Neural crest cell (in vitro differentiated cells): ENCODE data around the gene FILIP1. TPM values are rescaled to one million over a fixed set of nuclear protein-coding genes. Genes with fewer than 3 reads are reported as not detected.

Experiments used
- DNase-seq: peaks from one replicate; pipeline ENCODE4 v3.0.0; 2021; ENCODE audit warnings: low read depth, mixed read lengths, low spot score
- H3K27ac Mint-ChIP-seq: one replicate; pipeline ENCODE4 v1.8.0; 2021; ENCODE audit warnings: mild to moderate bottlenecking, mixed read lengths; ENCODE audit not compliant: unreplicated experiment
- H3K27me3 Mint-ChIP-seq: 2 replicates; pipeline ENCODE4 v1.8.0; 2021; ENCODE audit warnings: low read depth, mild to moderate bottlenecking, mixed read lengths
- H3K36me3 Mint-ChIP-seq: 2 replicates; pipeline ENCODE4 v1.8.0; 2021; ENCODE audit warnings: low read depth, mild to moderate bottlenecking, mixed read lengths
- H3K4me1 Mint-ChIP-seq: 2 replicates; pipeline ENCODE4 v1.8.0; 2021; ENCODE audit warnings: mixed read lengths
- H3K4me3 Mint-ChIP-seq: one replicate; pipeline ENCODE4 v1.8.0; 2021; ENCODE audit warnings: mild to moderate bottlenecking, mixed read lengths
- H3K9me3 Mint-ChIP-seq: 2 replicates; pipeline ENCODE4 v1.8.0; 2021; ENCODE audit warnings: mixed read lengths
- CTCF ChIP-seq: fragments of 200-600 bp; sonication (generic); conservative IDR thresholded peaks from 2 replicates; pipeline ENCODE4 v1.5.0; 2021; ENCODE audit warnings: antibody characterized with exemption, mild to moderate bottlenecking
- total RNA-seq: library from RNA; stranded (reverse); gene quantifications from 2 replicates; pipeline ENCODE4 v1.2.1, GENCODE V29; 2021

Gene FILIP1
- total RNA-seq, 1 donor from 2014 or later: 0.79 TPM

- no peak for DNase-seq
- peaks cover 43% of the 10 kb centered on the region for H3K4me1 Mint-ChIP-seq
- no peak for TF ChIP-seq CTCF
- H3K27ac Mint-ChIP-seq: peak overlapping the region; percentile 97
- no peaks in the 10 kb centered on the region for H3K27me3 Mint-ChIP-seq
- no peaks in the 10 kb centered on the region for H3K36me3 Mint-ChIP-seq
- H3K9me3 Mint-ChIP-seq: no peaks in the 10 kb centered on the region
- H3K4me3 Mint-ChIP-seq: peak overlapping the region; percentile 29
Observed at GRCh38 chr6:75381877-75382633, 111.5 kb downstream of the FILIP1 start.

- peaks cover 66% of the 10 kb centered on the region for H3K4me1 Mint-ChIP-seq
- H3K36me3 Mint-ChIP-seq: no peaks in the 10 kb centered on the region
- no peak overlapping the region for H3K4me3 Mint-ChIP-seq
- no peaks in the 10 kb centered on the region for H3K27me3 Mint-ChIP-seq
- TF ChIP-seq CTCF: no peak
- no peak overlapping the region for H3K27ac Mint-ChIP-seq
- H3K9me3 Mint-ChIP-seq: no peaks in the 10 kb centered on the region
- no peak for DNase-seq
Observed at GRCh38 chr6:75379536-75379935, 114.1 kb downstream of the FILIP1 start.

GRCh38 chr6:75378101-75378500, 115.5 kb downstream of the FILIP1 start:
- H3K36me3 Mint-ChIP-seq: no peaks in the 10 kb centered on the region
- no peak overlapping the region for H3K27ac Mint-ChIP-seq
- no peak for DNase-seq
- TF ChIP-seq CTCF: no peak
- H3K27me3 Mint-ChIP-seq: no peaks in the 10 kb centered on the region
- H3K4me1 Mint-ChIP-seq: peaks cover 55% of the 10 kb centered on the region
- H3K9me3 Mint-ChIP-seq: peaks cover under 1% of the 10 kb centered on the region
- no peak overlapping the region for H3K4me3 Mint-ChIP-seq

- TF ChIP-seq CTCF: no peak
- no peaks in the 10 kb centered on the region for H3K27me3 Mint-ChIP-seq
- no peak overlapping the region for H3K27ac Mint-ChIP-seq
- peaks cover 3% of the 10 kb centered on the region for H3K9me3 Mint-ChIP-seq
- no peak for DNase-seq
- peaks cover 48% of the 10 kb centered on the region for H3K4me1 Mint-ChIP-seq
- no peak overlapping the region for H3K4me3 Mint-ChIP-seq
- H3K36me3 Mint-ChIP-seq: no peaks in the 10 kb centered on the region
Observed at GRCh38 chr6:75377386-75377785, 116.2 kb downstream of the FILIP1 start.

- Mint-ChIP-seq H3K27ac (no peak overlapping the region), H3K4me3 (no peak overlapping the region), H3K27me3 (no peaks in the 10 kb centered on the region), H3K36me3 (no peaks in the 10 kb centered on the region), H3K9me3 (peaks cover 5% of the 10 kb centered on the region), H3K4me1 (peaks cover 39% of the 10 kb centered on the region)
- no peak for DNase-seq
- no peak for TF ChIP-seq CTCF
Observed at GRCh38 chr6:75376347-75377024, 117.1 kb downstream of the FILIP1 start.
